Panc1 (cell line): ENCODE measurements around the gene CACNA1I. TPM values are rescaled to one million over a fixed set of nuclear protein-coding genes. Genes with fewer than 3 reads are reported as not detected.

Source experiments
- ATAC-seq: fragments of 200-7000 bp; cut with Tn5 transposase; 2 replicates; pipeline ENCODE4 v1.9.1; 2020; ENCODE audit warnings: mild to moderate bottlenecking, moderate library complexity
- BruUV-seq: library from RNA; stranded (reverse); fragments of 400-500 nt; replicated peaks from 2 replicates; lab custom pipeline; 2021; lab: Mats Ljungman, UMichigan
- CTCF ChIA-PET: fragments of 300-600 bp; sonication (Branson Sonifier 250); formaldehyde crosslinking; loops from one replicate; lab custom pipeline; 2022; ENCODE audit warnings: antibody characterized with exemption; lab: Charles Lee
- POLR2A ChIA-PET: fragments of 300-600 bp; sonication (Branson Sonifier 250); formaldehyde crosslinking; loops from one replicate; lab custom pipeline; 2022; ENCODE audit warnings: antibody characterized with exemption; lab: Charles Lee
- DNase-seq: peaks from one replicate; pipeline ENCODE4 v3.0.0-alpha.2; 2010; ENCODE audit warnings: low read depth, low spot score
- H3K27ac ChIP-seq: 2 replicates; pipeline ENCODE4 v1.5.1; 2011; ENCODE audit warnings: mild to moderate bottlenecking, low read length, inconsistent platforms
- H3K27me3 ChIP-seq: fragments of 200-500 bp; sonication (Bioruptor generic); 2 replicates; pipeline ENCODE4 v1.6.0; 2014; ENCODE audit warnings: low read length, inconsistent platforms; ENCODE audit not compliant: control insufficient read depth, insufficient read depth
- H3K36me3 ChIP-seq: fragments of 200-500 bp; sonication (Bioruptor generic); 2 replicates; pipeline ENCODE4 v1.5.1; 2014; ENCODE audit warnings: inconsistent platforms, mild to moderate bottlenecking, low read length, moderate library complexity; ENCODE audit not compliant: control insufficient read depth, insufficient read depth
- H3K4me1 ChIP-seq: 2 replicates; pipeline ENCODE4 v1.5.1; 2011; ENCODE audit warnings: inconsistent platforms, mild to moderate bottlenecking, low read length, moderate library complexity; ENCODE audit not compliant: control insufficient read depth, insufficient read depth
- H3K4me3 ChIP-seq, 2 experiments: 2 replicates each; pipeline ENCODE4 v1.5.1; 2011 to 2012; ENCODE audit warnings: low read depth in 2 of 2, low read length in 2 of 2, mild to moderate bottlenecking in 2 of 2, inconsistent platforms in 1 of 2, moderate library complexity in 1 of 2
- H3K9me3 ChIP-seq: fragments of 200-500 bp; sonication (Bioruptor generic); 2 replicates; pipeline ENCODE4 v1.5.1; 2014; ENCODE audit warnings: low read depth, mild to moderate bottlenecking, inconsistent platforms, low read length, moderate library complexity; ENCODE audit not compliant: control insufficient read depth, insufficient read depth
- POLR2AphosphoS5 ChIP-seq: IDR thresholded peaks from 2 replicates; pipeline ENCODE4 v1.6.1; 2012; ENCODE audit warnings: mild to moderate bottlenecking, low read depth, low read length, moderate library complexity
- SIN3A ChIP-seq: IDR thresholded peaks from 2 replicates; pipeline ENCODE4 v1.6.1; 2012; ENCODE audit warnings: low read depth, mild to moderate bottlenecking, low read length, moderate library complexity, borderline replicate concordance; ENCODE audit not compliant: insufficient read depth
- TCF7L2 ChIP-seq: IDR thresholded peaks from 2 replicates; pipeline ENCODE4 v1.6.1; 2011; ENCODE audit warnings: mild to moderate bottlenecking, low read depth, low read length, inconsistent platforms
- in situ Hi-C: cut with HindIII; loops from 2 replicates; pipeline ENCODE4 v1.10.0; 2016; ENCODE audit warnings: low sequenced_read_pairs, low pct_unique_long_range_greater_than_20kb
- intact Hi-C: fragments of 100-400 bp; cut with micrococcal nuclease; formaldehyde crosslinking; loops from one replicate; pipeline ENCODE4 v1.10.0; 2022; ENCODE audit not compliant: unreplicated experiment
- total RNA-seq: library from RNA; stranded (reverse); gene quantifications from one replicate; pipeline ENCODE4 v1.2.1, GENCODE V29; 2021; ENCODE audit not compliant: unreplicated experiment
- TF ChIP-seq, protein P1 (sequence below), 2 experiments: IDR thresholded peaks; 2 replicates each; pipeline ENCODE4 v1.6.1; 2011 to 2012; ENCODE audit warnings: low read depth in 2 of 2, control low read depth in 1 of 2, low read length in 1 of 2, mild to moderate bottlenecking in 1 of 2, moderate library complexity in 1 of 2; ENCODE audit not compliant: insufficient read depth in 1 of 2
- TF ChIP-seq, protein P2 (sequence below): fragments of 450-650 bp; IDR thresholded peaks from 2 replicates; pipeline ENCODE4 v1.5.1; 2017; ENCODE audit warnings: mild to moderate bottlenecking

Gene CACNA1I
- total RNA-seq, 1 experiment from 2014 or later = 0.23 TPM

DNA sequence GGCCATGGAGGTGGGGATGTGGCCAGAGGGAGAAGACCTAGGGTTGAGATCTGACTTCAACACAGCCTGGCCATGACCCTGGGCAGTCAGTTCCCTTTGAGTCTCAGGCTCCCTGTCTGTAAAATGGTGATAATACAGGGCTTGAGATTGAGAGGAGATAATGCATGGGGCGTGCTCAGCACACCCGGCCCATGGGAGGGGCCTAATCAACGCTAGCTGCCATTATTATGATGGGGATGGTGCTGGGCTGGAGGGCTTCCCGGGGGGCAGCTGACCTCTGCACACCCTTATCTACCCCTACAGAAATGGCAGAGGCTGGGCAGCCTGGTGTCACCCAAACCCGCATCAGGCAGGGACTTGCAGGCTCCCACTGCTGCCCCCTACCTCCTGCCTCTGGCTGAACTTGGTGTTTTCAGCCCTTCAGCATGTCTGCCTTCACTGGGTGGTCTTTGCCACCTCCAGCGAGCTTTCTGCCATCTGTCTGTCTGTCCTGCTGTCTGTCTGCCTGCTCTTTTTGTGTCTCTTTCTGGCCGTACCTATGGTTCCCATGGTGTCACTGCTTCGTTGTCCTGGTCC, 84.5 kb downstream of the CACNA1I start:
- H3K9me3 ChIP-seq = no peaks in the 10 kb centered on the region
- no peak overlapping the region for H3K4me3 ChIP-seq
- ChIA-PET CTCF (no interaction called here), POLR2A (no interaction called here)
- no peak overlapping the region for H3K27ac ChIP-seq
- H3K36me3 ChIP-seq = no peaks in the 10 kb centered on the region
- in situ Hi-C loops = no loop called here
- intact Hi-C loops = no loop called here
- DNase-seq (no peak), ATAC-seq (no peak)
- H3K27me3 ChIP-seq = no peaks in the 10 kb centered on the region
- TF ChIP-seq, protein P1, sequence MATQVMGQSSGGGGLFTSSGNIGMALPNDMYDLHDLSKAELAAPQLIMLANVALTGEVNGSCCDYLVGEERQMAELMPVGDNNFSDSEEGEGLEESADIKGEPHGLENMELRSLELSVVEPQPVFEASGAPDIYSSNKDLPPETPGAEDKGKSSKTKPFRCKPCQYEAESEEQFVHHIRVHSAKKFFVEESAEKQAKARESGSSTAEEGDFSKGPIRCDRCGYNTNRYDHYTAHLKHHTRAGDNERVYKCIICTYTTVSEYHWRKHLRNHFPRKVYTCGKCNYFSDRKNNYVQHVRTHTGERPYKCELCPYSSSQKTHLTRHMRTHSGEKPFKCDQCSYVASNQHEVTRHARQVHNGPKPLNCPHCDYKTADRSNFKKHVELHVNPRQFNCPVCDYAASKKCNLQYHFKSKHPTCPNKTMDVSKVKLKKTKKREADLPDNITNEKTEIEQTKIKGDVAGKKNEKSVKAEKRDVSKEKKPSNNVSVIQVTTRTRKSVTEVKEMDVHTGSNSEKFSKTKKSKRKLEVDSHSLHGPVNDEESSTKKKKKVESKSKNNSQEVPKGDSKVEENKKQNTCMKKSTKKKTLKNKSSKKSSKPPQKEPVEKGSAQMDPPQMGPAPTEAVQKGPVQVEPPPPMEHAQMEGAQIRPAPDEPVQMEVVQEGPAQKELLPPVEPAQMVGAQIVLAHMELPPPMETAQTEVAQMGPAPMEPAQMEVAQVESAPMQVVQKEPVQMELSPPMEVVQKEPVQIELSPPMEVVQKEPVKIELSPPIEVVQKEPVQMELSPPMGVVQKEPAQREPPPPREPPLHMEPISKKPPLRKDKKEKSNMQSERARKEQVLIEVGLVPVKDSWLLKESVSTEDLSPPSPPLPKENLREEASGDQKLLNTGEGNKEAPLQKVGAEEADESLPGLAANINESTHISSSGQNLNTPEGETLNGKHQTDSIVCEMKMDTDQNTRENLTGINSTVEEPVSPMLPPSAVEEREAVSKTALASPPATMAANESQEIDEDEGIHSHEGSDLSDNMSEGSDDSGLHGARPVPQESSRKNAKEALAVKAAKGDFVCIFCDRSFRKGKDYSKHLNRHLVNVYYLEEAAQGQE (IDR thresholded peaks at IDR 0.05; ENCODE audit: insufficient read depth in 1 of 2, low read depth in 2 of 2, low read length in 1 of 2) = no peak
- TF ChIP-seq POLR2AphosphoS5 = no peak
- TF ChIP-seq TCF7L2 = no peak
- TF ChIP-seq, protein P2, sequence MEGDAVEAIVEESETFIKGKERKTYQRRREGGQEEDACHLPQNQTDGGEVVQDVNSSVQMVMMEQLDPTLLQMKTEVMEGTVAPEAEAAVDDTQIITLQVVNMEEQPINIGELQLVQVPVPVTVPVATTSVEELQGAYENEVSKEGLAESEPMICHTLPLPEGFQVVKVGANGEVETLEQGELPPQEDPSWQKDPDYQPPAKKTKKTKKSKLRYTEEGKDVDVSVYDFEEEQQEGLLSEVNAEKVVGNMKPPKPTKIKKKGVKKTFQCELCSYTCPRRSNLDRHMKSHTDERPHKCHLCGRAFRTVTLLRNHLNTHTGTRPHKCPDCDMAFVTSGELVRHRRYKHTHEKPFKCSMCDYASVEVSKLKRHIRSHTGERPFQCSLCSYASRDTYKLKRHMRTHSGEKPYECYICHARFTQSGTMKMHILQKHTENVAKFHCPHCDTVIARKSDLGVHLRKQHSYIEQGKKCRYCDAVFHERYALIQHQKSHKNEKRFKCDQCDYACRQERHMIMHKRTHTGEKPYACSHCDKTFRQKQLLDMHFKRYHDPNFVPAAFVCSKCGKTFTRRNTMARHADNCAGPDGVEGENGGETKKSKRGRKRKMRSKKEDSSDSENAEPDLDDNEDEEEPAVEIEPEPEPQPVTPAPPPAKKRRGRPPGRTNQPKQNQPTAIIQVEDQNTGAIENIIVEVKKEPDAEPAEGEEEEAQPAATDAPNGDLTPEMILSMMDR = no peak
- no peak for TF ChIP-seq SIN3A
- no TSS peak for BruUV-seq
- no peaks in the 10 kb centered on the region for H3K4me1 ChIP-seq

DNA sequence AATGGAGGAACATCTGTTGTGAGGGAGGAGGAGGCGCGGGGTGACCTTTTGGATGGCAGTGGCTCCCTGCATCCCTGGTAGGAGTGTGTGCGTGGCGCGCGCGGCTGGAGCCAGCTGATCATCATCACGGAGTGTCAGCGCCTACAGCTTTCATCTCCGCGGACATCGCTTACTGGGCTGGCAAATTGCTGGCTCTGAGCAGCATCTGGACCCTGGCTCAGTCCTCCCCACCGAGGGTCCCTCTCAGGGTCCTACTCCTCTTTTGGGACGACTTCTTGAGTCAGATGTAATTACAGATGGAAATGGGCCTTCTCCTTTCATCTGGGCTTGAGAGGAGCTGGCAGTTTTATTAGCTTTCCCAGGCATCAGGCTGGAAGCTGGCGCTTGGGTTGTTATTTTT, 85.3 kb downstream of the CACNA1I start:
- intact Hi-C loops = no loop called here
- BruUV-seq = no TSS peak
- TF ChIP-seq, protein P1 (IDR thresholded peaks at IDR 0.05; ENCODE audit: insufficient read depth in 1 of 2, low read depth in 2 of 2, low read length in 1 of 2) = no peak
- TF ChIP-seq, protein P2 = no peak
- TF ChIP-seq TCF7L2 (no peak), SIN3A (no peak), POLR2AphosphoS5 (no peak)
- Histone ChIP-seq H3K27ac (no peak overlapping the region), H3K36me3 (no peaks in the 10 kb centered on the region), H3K27me3 (no peaks in the 10 kb centered on the region), H3K4me1 (no peaks in the 10 kb centered on the region), H3K9me3 (no peaks in the 10 kb centered on the region), H3K4me3 (no peak overlapping the region)
- in situ Hi-C loops = no loop called here
- ChIA-PET CTCF (no interaction called here), POLR2A (interaction anchor here (0.5 kb wide), 1 partner anchor 29 kb away, joined by 3 read pairs; no protein-coding TSS in a partner anchor)
- DNase-seq (no peak), ATAC-seq (no peak)
